IMR-90 (cell line): Measurements from ENCODE around the gene ANTXR2. TPM values are rescaled to one million over a fixed set of nuclear protein-coding genes. Genes with fewer than 3 reads are reported as not detected.

Experiments used
- ATAC-seq: fragments of 200-7000 bp; cut with Tn5 transposase; 2 replicates; pipeline ENCODE4 v1.9.1; 2020; ENCODE audit warnings: low read depth, mild to moderate bottlenecking, moderate library complexity
- BruUV-seq: library from RNA; stranded (reverse); fragments of 400-500 nt; replicated peaks from 2 replicates; lab custom pipeline; 2021; lab: Mats Ljungman, UMichigan
- CTCF ChIA-PET: fragments of 300-600 bp; formaldehyde crosslinking; extraction: SDS; loops from one replicate; lab custom pipeline; 2021; ENCODE audit warnings: antibody characterized with exemption; lab: Yijun Ruan, JAX
- POLR2A ChIA-PET: fragments of 300-600 bp; sonication (Branson Sonifier 250); formaldehyde crosslinking; loops from one replicate; lab custom pipeline; 2022; ENCODE audit warnings: antibody characterized with exemption; ENCODE audit not compliant: unreplicated experiment; lab: Charles Lee
- DNase-seq: peaks from one replicate; pipeline ENCODE4 v3.0.0; 2013
- H2AFZ ChIP-seq: replicated peaks from 2 replicates; pipeline ENCODE3; 2013; ENCODE audit warnings: low read length, mild to moderate bottlenecking; ENCODE audit not compliant: poor library complexity
- H2AK5ac ChIP-seq: 2 replicates; pipeline ENCODE4 v1.6.1; 2013; ENCODE audit warnings: low read depth, low read length, inconsistent platforms
- H2AK9ac ChIP-seq: replicated peaks from 2 replicates; pipeline ENCODE3; 2013; ENCODE audit warnings: mild to moderate bottlenecking, low read depth, low read length, moderate library complexity; ENCODE audit not compliant: poor library complexity
- H2BK120ac ChIP-seq: 2 replicates; pipeline ENCODE4 v1.6.1; 2013; ENCODE audit warnings: low read depth, low read length, inconsistent platforms
- H2BK15ac ChIP-seq: 3 replicates; pipeline ENCODE4 v1.6.1; 2013; ENCODE audit warnings: low read depth, low read length, inconsistent platforms
- H2BK20ac ChIP-seq: 2 replicates; pipeline ENCODE4 v1.6.1; 2013; ENCODE audit warnings: low read depth, mild to moderate bottlenecking, inconsistent platforms, low read length, moderate library complexity
- H2BK5ac ChIP-seq: 2 replicates; pipeline ENCODE4 v1.6.1; 2013; ENCODE audit warnings: mild to moderate bottlenecking, low read depth, low read length, inconsistent platforms; ENCODE audit not compliant: poor library complexity, severe bottlenecking
- H3K14ac ChIP-seq: replicated peaks from 2 replicates; pipeline ENCODE4 v1.6.1; 2013; ENCODE audit warnings: low read depth, low read length, inconsistent platforms
- H3K18ac ChIP-seq: 2 replicates; pipeline ENCODE4 v1.6.1; 2013; ENCODE audit warnings: low read depth, low read length, control low read depth
- H3K23ac ChIP-seq: 2 replicates; pipeline ENCODE4 v1.6.1; 2013; ENCODE audit warnings: low read depth, low read length, inconsistent platforms
- H3K27ac ChIP-seq: 2 replicates; pipeline ENCODE4 v1.5.1; 2013; ENCODE audit warnings: mild to moderate bottlenecking, control low read depth, low read length; ENCODE audit not compliant: insufficient read depth
- H3K27me3 ChIP-seq: 2 replicates; pipeline ENCODE4 v1.6.1; 2013; ENCODE audit warnings: low read length; ENCODE audit not compliant: control insufficient read depth, insufficient read depth
- H3K36me3 ChIP-seq: 2 replicates; pipeline ENCODE4 v1.6.1; 2013; ENCODE audit warnings: low read length, mixed read lengths; ENCODE audit not compliant: control insufficient read depth, insufficient read depth
- H3K4ac ChIP-seq: 2 replicates; pipeline ENCODE4 v1.6.1; 2013; ENCODE audit warnings: low read depth, low read length, inconsistent platforms
- H3K4me1 ChIP-seq: 2 replicates; pipeline ENCODE4 v1.6.1; 2013; ENCODE audit warnings: low read length, mixed read lengths; ENCODE audit not compliant: control insufficient read depth, insufficient read depth
- H3K4me2 ChIP-seq: 2 replicates; pipeline ENCODE4 v1.6.1; 2013; ENCODE audit warnings: low read depth, mild to moderate bottlenecking, control low read depth, low read length, moderate library complexity
- H3K4me3 ChIP-seq: 2 replicates; pipeline ENCODE4 v1.5.1; 2013; ENCODE audit warnings: low read depth, mild to moderate bottlenecking, control low read depth, low read length, moderate library complexity; ENCODE audit not compliant: insufficient read depth
- H3K56ac ChIP-seq: 2 replicates; pipeline ENCODE4 v1.6.1; 2013; ENCODE audit warnings: low read length, inconsistent platforms; ENCODE audit not compliant: insufficient read depth; ENCODE audit errors: extremely low read depth
- H3K79me1 ChIP-seq, 2 experiments: 2 replicates each; pipeline ENCODE4 v1.6.1; 2013; ENCODE audit warnings: low read length in 2 of 2, inconsistent platforms in 1 of 2, low read depth in 1 of 2
- H3K9ac ChIP-seq: 2 replicates; pipeline ENCODE4 v1.6.1; 2013; ENCODE audit warnings: low read depth, low read length, control low read depth
- H3K9me1 ChIP-seq: 2 replicates; pipeline ENCODE4 v1.6.1; 2013; ENCODE audit warnings: low read length, inconsistent platforms; ENCODE audit not compliant: insufficient read depth
- H3K9me3 ChIP-seq: 2 replicates; pipeline ENCODE4 v1.6.1; 2013; ENCODE audit warnings: low read length; ENCODE audit not compliant: control insufficient read depth, insufficient read depth
- H4K20me1 ChIP-seq: 2 replicates; pipeline ENCODE4 v1.6.1; 2013; ENCODE audit warnings: low read length, inconsistent platforms; ENCODE audit not compliant: insufficient read depth
- H4K5ac ChIP-seq: 2 replicates; pipeline ENCODE4 v1.6.1; 2013; ENCODE audit warnings: mild to moderate bottlenecking, low read depth, low read length, control low read depth
- H4K8ac ChIP-seq, 2 experiments: 2 replicates each; pipeline ENCODE4 v1.6.1; 2013; ENCODE audit warnings: low read depth in 2 of 2, low read length in 2 of 2, control low read depth in 1 of 2, inconsistent platforms in 1 of 2
- H4K91ac ChIP-seq: 2 replicates; pipeline ENCODE4 v1.6.1; 2013; ENCODE audit warnings: low read depth, low read length, inconsistent platforms; ENCODE audit not compliant: insufficient read depth
- BHLHE40 ChIP-seq: fragments of 150-350 bp; IDR thresholded peaks from 2 replicates; pipeline ENCODE4 v1.6.1; 2016; ENCODE audit warnings: mild to moderate bottlenecking, low read depth, low read length
- CEBPB ChIP-seq: IDR thresholded peaks from 2 replicates; pipeline ENCODE4 v1.6.1; 2012; ENCODE audit warnings: low read depth, low read length, improper control_type of control experiment
- CHD1 ChIP-seq: IDR thresholded peaks from 2 replicates; pipeline ENCODE4 v1.6.1; 2012; ENCODE audit warnings: low read depth, low read length, improper control_type of control experiment
- CTCF ChIP-seq: conservative IDR thresholded peaks from 2 replicates; pipeline ENCODE4 v1.5.1; 2012; ENCODE audit warnings: mild to moderate bottlenecking, low read depth, low read length, improper control_type of control experiment
- FOS ChIP-seq: fragments of 150-350 bp; IDR thresholded peaks from 2 replicates; pipeline ENCODE4 v1.6.1; 2016; ENCODE audit warnings: low read depth, low read length
- MAFK ChIP-seq: IDR thresholded peaks from 2 replicates; pipeline ENCODE4 v1.6.1; 2012; ENCODE audit warnings: low read depth, low read length, improper control_type of control experiment
- MAZ ChIP-seq: IDR thresholded peaks from 2 replicates; pipeline ENCODE4 v1.6.1; 2012; ENCODE audit warnings: low read depth, mild to moderate bottlenecking, low read length, improper control_type of control experiment, moderate library complexity, borderline replicate concordance
- MXI1 ChIP-seq: IDR thresholded peaks from 2 replicates; pipeline ENCODE4 v1.6.1; 2012; ENCODE audit warnings: low read depth, mild to moderate bottlenecking, low read length, moderate library complexity, borderline replicate concordance
- NFE2L2 ChIP-seq: fragments of 150-350 bp; IDR thresholded peaks from 2 replicates; pipeline ENCODE4 v1.6.1; 2016; ENCODE audit warnings: low read depth, mild to moderate bottlenecking, low read length
- POLR2A ChIP-seq: IDR thresholded peaks from 2 replicates; pipeline ENCODE4 v1.6.1; 2012; ENCODE audit warnings: mild to moderate bottlenecking, low read depth, low read length
- RAD21 ChIP-seq: IDR thresholded peaks from 2 replicates; pipeline ENCODE4 v1.6.1; 2012; ENCODE audit warnings: low read length, improper control_type of control experiment
- RCOR1 ChIP-seq: IDR thresholded peaks from 2 replicates; pipeline ENCODE4 v1.6.1; 2012; ENCODE audit warnings: mild to moderate bottlenecking, low read length, improper control_type of control experiment; ENCODE audit not compliant: insufficient replicate concordance
- RFX5 ChIP-seq: IDR thresholded peaks from 2 replicates; pipeline ENCODE4 v1.8.0; 2012; ENCODE audit warnings: low read depth, mild to moderate bottlenecking, low read length, moderate library complexity
- SMC3 ChIP-seq: fragments of 150-350 bp; IDR thresholded peaks from 2 replicates; pipeline ENCODE4 v1.6.1; 2016; ENCODE audit warnings: low read depth, mild to moderate bottlenecking, antibody characterized with exemption, low read length, moderate library complexity
- USF2 ChIP-seq: fragments of 150-350 bp; IDR thresholded peaks from 2 replicates; pipeline ENCODE4 v1.6.1; 2017; ENCODE audit warnings: mild to moderate bottlenecking, antibody characterized with exemption, low read length, low read depth
- WGBS, 2 experiments: methylation state at CpG; one replicate each; pipeline versions ENCODE4 v1.1.5 to v1.1.7; 2013; ENCODE audit warnings: missing lambda C conversion rate in 2 of 2; ENCODE audit not compliant: insufficient read length in 1 of 2; ENCODE audit errors: extremely low coverage in 2 of 2; 5-methylcytosine and 5-hydroxymethylcytosine counted together
- dilution Hi-C: fragments of 300-500 bp; cut with HindIII; formaldehyde crosslinking; loops from one replicate; pipeline ENCODE4 v1.14.3; 2018; ENCODE audit warnings: low sequenced_read_pairs; ENCODE audit not compliant: unreplicated experiment
- in situ Hi-C: fragments of 300-500 bp; cut with MboI; formaldehyde crosslinking; loops from 3 replicates; pipeline ENCODE4 v1.14.3; 2019; ENCODE audit warnings: low sequenced_read_pairs, inconsistent platforms, mixed read lengths
- intact Hi-C: fragments of 100-400 bp; cut with micrococcal nuclease; formaldehyde crosslinking; loops from 2 replicates; pipeline ENCODE4 v1.10.0; 2022
- polyA plus RNA-seq, 3 experiments: library from polyadenylated mRNA; depleted of rRNA; stranded (reverse); fragments of >200 nt; gene quantifications; 2 replicates each; pipeline ENCODE4 v1.2.3, GENCODE V29; 2012; ENCODE audit warnings: low replicate concordance in 1 of 3
- total RNA-seq: library from RNA; depleted of rRNA; stranded (reverse); fragments of >200 nt; gene quantifications from 2 replicates; pipeline ENCODE4 v1.2.3, GENCODE V29; 2012
- TF ChIP-seq, protein P1 (sequence below): fragments of 150-350 bp; IDR thresholded peaks from 2 replicates; pipeline ENCODE4 v1.6.1; 2016; ENCODE audit warnings: low read depth, mild to moderate bottlenecking, low read length, moderate library complexity, borderline replicate concordance

Gene ANTXR2
- total and polyA plus RNA-seq, 2 of the 4 experiments (the other 2 are of a cell fraction): 46.8 to 88.5 TPM

GRCh38 chr4:80079255-80079923 lies 6.4 kb upstream of the ANTXR2 start:
- no peak overlapping the region for H4K5ac ChIP-seq
- no peak overlapping the region for H2AFZ ChIP-seq
- DNase-seq: no peak
- H2BK120ac ChIP-seq: no peak overlapping the region
- TF ChIP-seq MXI1 (no peak), BHLHE40 (no peak), RCOR1 (no peak), POLR2A (no peak), CEBPB (no peak), MAZ (no peak), RFX5 (no peak), FOS (no peak), CTCF (no peak), NFE2L2 (no peak), RAD21 (no peak), USF2 (no peak), CHD1 (no peak), MAFK (no peak), SMC3 (no peak)
- TF ChIP-seq, protein P1, sequence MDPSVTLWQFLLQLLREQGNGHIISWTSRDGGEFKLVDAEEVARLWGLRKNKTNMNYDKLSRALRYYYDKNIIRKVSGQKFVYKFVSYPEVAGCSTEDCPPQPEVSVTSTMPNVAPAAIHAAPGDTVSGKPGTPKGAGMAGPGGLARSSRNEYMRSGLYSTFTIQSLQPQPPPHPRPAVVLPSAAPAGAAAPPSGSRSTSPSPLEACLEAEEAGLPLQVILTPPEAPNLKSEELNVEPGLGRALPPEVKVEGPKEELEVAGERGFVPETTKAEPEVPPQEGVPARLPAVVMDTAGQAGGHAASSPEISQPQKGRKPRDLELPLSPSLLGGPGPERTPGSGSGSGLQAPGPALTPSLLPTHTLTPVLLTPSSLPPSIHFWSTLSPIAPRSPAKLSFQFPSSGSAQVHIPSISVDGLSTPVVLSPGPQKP: no peak
- H3K36me3 ChIP-seq: no peaks in the 10 kb centered on the region
- no peaks in the 10 kb centered on the region for H3K9me1 ChIP-seq
- ChIA-PET POLR2A (no interaction called here), CTCF (no interaction called here)
- no peak overlapping the region for H2AK9ac ChIP-seq
- H3K27ac ChIP-seq: no peak overlapping the region
- no peak overlapping the region for H4K8ac ChIP-seq
- no peak overlapping the region for H3K56ac ChIP-seq
- H2BK15ac ChIP-seq: no peak overlapping the region
- no peak overlapping the region for H3K9ac ChIP-seq
- no peak overlapping the region for H2BK5ac ChIP-seq
- no peak overlapping the region for H3K4me2 ChIP-seq
- no TSS peak for BruUV-seq
- dilution Hi-C loops (no loop called here), in situ Hi-C loops (no loop called here), intact Hi-C loops (loop anchor here (10.0 kb wide), 1 partner anchor 225 kb away; no protein-coding TSS in a partner anchor)
- H3K4me3 ChIP-seq: no peak overlapping the region
- no peak overlapping the region for H3K4ac ChIP-seq
- H4K20me1 ChIP-seq: no peaks in the 10 kb centered on the region
- H3K4me1 ChIP-seq: peaks cover 2% of the 10 kb centered on the region; the same call in 1 of the 2 replicates
- no peak overlapping the region for H3K14ac ChIP-seq
- H3K23ac ChIP-seq: no peak overlapping the region
- no peak overlapping the region for H2AK5ac ChIP-seq
- no peak overlapping the region for H2BK20ac ChIP-seq
- WGBS, 2 experiments: 96% methylated on average over 8 of the region's 15 CpGs; no CpG with 5 or more reads in 1 of the 2 experiments
- ATAC-seq: no peak
- H3K27me3 ChIP-seq: no peaks in the 10 kb centered on the region
- no peak overlapping the region for H4K91ac ChIP-seq
- no peak overlapping the region for H3K18ac ChIP-seq
- no peaks in the 10 kb centered on the region for H3K79me1 ChIP-seq
- no peaks in the 10 kb centered on the region for H3K9me3 ChIP-seq
